NCI-H510A treated with DMSO at 0.1 percent for 48 hours (cell line): Measurements from ENCODE around the gene VAV2.

Experiments
- DNase-seq: peaks from one replicate; lab custom pipeline; 2025; lab: John Stamatoyannopoulos, UW

VAV2 gene

DNA sequence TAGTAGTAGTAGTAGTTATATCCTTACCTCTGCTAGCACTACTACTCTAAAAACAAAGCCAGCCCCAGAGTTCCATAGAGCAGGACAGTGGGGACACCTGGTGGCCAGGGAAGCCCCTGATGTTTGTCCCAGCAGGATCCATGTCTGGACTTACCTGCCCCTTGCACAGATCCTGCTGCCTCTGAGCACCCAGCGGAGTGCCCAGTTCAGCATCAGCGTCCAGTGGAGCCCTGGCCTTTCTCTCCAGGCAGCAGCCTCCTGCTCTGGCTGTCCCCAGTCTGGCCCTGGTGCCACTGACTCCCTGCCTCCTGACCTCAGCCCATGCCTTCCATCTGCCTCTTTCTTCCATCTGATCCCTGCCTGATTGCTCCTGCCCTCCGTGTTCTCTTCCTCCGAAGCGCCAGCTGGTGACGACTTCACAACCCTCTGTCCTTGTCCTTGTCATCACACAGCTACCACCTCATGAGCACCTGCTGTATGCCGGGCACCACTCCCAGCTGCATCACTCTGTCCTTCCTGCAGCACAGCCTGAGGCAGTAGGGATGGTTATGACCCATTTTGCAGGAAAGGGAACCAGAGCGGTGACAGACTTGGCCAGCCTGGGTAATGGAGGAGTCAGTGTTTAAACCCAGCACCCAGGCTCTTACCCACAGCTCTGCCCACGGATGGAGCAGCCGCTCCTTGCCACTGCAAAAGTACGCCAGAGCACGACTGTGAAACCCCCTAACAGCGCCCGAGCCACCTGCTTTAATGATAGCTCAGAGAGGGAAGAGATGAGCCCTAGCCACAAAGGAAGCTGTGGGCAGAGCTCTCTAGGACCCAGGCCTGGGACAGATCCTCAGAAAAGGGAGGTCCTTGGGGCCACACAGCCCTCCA, 265.5 kb downstream of the VAV2 start:
- peak; percentile 69 for DNase-seq

DNA sequence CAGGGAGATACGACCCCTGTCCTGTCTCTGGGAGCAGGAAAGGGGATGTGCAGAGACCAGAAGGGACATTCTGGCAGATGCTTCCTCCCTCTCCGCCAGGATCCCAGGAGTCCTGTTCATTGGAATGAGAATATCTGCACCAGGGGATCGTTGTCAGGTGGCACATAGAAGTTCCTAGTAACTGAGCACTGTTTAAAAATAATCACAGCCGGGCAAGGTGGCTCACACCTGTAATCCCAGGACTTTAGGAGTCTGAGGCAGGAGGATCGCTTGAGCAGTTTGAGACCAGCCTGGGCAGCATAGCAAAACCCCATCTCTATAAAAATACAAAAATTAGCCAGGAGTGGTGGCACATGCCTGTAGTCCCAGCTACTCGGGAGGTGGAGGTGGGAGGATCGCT, 266.2 kb downstream of the VAV2 start:
- no peak for DNase-seq

DNA sequence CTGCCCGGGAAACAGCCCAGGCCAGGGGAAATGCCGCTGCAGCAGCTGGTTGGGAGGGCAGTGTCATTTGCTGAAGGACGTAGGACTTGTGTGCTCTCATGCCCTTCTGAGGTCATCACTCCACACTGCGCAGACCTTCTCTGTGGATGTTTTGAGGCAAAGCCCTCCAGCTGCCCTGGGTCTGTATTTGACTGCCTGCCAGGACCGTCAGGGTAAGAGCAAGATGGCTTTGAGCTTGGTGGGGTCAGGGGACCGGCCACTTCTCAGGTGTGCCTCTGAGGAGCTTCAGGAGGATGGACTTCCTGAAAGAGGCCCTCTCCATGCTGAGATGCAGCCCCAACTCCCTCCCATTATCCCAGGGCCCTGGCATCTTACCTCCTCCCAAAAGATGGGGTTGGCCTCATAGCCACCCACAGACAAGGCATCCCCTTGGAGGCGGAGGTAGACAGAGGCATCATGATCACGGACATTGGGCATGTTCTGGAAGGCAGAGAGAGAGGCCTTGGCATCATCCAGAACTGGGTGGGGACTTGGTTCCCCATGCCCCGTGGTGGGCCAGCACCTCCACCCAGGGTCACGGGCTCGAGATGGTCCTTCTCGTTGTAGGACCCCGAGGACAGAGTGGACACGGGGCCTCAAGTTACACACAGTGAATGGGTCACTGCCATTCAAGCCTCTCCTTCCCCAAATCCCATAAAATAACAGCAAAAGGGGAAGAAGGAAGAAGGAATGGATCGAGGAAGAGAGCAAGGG, 273.4 kb downstream of the VAV2 start:
- DNase-seq, result no peak

DNA sequence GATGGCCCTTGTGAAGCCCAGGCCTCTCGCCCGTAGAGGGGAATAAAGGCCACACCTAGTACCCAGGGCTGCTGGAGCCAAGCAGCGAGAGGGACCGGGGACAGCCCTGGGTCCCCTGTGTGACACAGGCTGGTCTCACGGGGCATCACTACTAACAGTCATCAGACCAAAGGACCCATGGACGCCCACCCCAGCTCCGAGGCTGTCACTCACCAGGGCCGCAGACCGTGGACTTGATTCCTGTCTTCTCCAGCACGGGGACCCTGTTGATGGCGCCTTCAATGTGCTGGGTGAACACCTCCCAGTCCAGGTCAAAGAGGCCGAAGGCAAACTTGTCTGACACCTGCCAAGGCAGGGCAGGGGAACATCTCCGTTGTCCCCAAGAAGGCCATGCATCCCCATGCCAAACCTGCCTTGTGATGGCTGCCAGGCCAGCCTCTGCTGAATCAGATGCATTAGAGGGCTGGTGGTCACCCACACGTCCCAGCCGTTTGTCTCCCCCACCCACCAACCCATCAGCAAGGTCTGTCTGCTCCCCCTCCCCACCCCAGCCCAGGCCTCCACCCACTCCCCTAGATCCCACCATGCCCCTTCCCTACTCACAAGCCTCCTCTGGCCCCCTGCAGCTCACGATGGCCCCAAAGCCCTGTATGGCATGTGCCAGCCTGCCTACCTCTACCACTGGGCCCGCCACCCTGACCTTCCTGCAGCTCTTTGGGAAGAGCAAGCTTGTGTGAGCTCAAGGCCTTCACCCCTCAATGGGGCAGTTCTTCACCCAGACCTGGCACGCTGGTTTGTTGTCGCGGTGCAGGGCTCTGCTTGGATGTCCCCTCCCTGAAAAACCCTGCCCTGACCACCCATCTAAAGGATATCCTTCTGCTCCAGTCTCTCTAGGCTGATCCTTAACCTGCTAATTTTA, 274.8 kb downstream of the VAV2 start:
- no peak for DNase-seq

DNA sequence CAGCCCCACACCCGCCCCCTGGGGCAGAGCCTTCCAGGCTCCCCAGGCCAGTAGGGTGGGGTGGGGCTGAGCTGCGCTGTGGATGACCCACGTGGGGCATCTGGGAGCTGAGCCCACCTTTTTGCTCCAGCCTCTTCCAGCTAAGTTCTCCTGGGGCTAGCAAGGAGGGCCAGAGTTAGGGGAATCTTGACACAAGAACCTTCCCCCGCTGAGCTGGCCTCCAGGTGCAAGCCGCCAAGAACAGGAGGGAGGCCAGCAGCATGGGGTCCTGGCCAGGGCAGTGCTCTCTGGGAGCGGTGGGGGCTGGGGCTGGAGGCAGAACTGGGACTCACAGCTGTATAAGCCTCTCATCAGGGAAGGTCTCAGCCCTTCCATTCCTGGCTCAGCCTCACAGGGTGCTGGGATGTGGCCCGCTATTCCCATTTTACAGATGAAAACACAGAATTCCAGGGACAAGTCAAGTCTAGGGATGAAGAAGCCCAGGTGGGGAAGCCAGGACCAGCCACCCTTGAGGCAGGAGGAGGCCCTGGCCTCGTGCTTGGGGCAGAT, 275.5 kb downstream of the VAV2 start:
- no peak for DNase-seq

DNA sequence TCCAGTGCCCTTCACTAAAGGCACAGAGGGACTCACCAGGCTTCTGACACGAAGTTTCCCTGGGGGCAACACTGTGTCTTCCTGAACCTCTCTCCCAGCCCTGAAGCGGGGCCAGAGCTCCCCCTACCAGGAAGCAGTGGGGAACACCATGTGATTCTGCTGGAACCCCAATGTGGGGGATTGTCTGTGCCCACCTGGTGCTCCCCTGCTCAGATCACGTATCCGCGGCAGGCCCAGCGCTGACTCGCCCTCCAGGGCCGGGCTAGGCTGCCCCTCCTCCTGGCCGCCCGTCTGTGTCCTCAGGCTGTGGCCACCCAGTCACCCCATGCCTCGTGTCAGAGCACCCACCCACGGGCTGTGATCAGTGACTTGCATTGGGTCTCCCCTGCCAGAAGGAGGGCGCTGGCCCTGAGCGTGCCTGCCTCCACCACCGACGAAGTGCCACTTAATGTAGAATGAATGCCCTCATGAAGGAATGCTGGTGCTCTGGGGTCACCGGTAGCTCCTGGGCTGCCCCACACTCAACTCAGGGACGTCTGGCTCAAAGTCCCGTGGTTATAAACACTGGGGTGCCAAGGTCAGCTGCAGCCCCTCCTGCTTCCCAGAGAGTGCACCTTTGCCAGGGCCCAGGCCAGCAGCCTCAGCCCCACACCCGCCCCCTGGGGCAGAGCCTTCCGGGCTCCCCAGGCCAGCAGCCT, 276.1 kb downstream of the VAV2 start:
- no peak for DNase-seq

DNA sequence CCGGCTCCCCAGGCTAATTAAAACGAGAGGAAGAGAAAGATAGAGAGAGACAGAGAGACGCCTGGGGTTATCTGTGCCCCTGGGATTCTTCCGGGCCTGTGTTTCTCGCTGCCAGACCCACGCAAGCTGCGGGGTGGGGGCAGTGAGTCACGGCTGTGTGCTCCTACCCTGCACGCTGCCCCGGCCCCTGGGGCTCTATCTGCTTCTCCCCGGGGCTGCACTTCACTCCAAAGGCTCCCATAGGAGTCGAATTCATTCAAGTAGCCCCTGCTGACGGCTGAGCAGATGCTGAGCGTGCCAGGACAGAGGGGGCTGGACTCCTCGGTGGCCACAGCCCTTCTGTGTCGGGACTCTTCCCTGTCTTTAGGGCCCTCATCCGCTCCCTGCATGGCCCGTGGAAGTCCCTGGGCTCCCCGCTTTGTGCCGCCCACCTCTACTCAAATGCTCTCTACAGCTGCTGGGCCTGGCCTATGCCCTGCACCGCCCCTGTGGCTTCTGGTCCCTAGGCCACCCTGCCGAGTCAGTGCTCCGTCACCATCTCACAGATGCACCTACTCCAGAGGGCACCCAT, 276.7 kb downstream of the VAV2 start:
- DNase-seq, result no peak

DNA sequence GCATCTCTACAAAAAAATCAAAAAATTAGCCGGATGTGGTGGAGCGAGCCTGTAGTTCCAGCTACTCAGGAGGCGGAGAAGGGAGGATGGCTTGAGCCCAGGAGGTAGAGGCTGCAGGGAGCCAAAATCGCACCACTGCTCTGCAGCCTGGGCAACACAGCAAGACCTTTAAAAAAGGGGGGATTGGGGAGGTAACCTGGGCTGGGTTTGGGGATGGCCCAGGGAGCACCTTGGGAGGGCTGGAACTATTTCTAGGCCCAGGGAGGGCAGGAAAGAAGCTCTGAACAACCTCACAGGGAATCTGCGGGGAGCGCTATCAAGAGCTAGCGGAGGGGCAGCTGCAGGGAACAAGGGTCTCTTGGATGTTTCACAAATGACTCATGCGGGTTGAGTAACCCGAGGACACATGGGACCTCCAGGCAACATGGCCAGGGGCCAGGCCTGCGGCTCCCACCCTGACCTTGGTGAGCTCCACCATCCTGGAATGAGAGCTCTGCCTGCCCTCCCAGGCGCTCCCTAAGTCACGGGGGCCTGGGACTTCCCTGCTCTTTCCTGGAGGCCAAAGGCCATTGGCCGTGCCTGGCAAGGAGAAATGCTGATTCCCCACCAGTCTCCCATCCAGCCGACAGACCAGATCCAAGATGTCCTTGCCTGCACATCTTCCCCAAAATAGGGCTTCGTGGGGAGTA, 277.4 kb downstream of the VAV2 start:
- no peak for DNase-seq

DNA sequence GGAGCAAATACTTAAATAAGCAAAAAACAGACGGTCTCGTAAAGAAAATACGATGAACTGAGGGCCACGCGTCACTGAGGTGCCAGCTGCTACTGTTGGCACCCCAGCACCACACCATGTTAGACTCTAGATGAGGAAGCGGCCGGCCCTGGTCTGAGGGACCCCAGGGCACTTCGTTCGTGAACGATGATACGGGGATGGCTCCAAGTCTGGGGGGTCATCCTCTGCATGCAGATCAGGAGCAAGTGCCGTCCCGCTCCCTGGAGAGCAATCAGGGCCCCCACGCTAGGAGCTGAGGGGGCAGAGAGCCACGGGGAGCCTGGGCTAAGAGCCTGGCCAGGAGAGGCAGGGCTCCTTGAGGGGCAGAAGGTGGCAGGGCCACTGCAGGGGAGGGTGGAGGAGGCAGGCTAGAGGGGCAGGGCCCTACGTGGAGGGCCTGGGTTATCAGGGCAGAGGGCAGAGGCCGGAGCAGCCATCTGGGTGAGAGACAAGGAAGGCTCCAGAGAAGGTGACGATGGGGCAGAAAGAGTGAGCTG, 278.1 kb downstream of the VAV2 start:
- no peak for DNase-seq

DNA sequence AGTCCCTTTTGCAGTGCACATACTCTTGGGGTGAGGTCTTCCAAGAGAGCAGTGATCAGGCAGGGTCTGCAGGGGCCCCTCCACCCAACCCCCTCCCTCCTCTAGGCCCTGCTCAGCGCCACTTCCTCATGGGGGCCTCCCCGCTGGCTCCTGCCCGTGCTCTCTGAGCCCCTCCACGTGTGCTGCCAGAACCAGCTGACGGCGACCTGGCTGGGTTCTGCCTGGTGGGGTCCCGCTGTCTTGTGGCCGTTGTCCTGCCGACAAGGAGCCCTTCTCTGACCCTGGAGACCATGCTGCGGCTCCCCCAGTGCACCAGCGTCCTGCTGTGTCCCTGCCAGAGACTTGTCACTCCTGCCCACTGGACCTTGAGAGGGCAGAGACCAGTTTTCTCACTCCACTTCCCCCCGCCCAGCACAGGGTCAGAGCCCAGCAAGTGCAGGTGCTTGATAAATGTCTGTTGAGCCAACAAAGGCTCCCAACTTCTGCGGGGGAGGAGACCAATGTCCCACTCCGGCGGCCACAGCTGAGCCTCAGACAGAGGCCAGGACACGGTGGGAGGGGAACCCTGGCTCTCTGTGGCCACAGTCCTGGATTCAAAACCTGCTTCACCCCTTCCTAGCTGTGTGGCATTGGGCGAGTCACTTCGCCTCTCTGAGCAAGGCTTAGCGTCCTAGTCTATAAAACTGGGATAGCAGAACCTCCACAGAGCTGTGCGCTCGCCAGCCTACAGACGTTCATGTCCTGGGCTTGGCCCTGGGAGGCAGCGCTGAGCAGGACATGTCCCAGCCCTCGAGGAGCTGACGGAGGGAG, 278.8 kb downstream of the VAV2 start:
- no peak for DNase-seq

DNA sequence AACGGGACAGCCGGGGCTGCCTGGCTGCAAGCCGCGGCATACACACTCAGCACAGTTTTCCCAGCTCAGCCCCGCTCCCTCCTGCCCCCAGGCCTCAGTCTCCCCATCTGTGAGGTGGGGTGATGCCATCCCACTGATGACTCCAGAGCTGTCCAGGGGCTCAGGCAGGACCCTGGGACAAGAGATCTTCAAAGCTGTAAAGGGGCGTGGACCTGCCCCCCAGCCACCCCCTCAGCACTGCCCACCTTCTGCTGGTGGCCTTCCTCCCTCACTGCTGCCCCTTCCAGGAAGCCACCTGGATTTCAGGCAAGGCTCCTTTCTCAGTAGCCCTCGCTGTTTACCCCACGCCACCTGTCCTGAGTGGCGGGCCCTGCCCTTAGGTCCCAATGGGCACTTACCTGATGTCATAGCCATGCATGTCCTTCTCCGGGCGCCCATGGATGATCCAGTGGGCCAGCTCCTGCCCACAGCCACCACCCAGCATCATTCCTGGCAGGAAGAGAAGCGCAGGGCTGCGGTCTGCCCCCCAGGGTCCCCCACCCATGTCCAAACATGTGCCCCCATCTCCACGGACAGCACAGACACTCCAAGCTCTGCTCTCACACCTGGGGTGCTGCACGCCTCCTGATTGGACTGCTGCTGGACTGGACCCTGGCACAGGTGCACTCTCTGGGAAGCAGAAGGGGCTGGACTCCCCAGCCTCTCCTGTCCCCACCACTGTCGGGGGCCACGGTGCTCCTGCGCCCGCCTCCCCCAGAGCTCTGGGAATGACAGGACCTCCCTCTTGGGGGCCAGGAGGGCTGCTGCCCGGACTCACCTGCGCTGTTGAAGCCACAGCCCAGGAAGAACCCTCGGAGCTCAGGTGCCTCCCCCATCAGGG, 279.7 kb downstream of the VAV2 start:
- no peak for DNase-seq
